HCT116 (cell line): ENCODE measurements around the gene PLCXD3. TPM values are rescaled to one million over a fixed set of nuclear protein-coding genes. Genes with fewer than 3 reads are reported as not detected.

Source experiments
- ATAC-seq: fragments of 200-7000 bp; cut with Tn5 transposase; 2 replicates; pipeline ENCODE4 v1.9.1; 2020; ENCODE audit warnings: mild to moderate bottlenecking, moderate library complexity
- BruUV-seq: library from RNA; stranded (reverse); fragments of 400-500 nt; replicated peaks from 2 replicates; lab custom pipeline; 2021; lab: Mats Ljungman, UMichigan
- CTCF ChIA-PET: fragments of 300-600 bp; sonication (Branson Sonifier 250); formaldehyde crosslinking; loops from one replicate; lab custom pipeline; 2021; ENCODE audit warnings: antibody characterized with exemption; lab: Charles Lee
- POLR2A ChIA-PET: fragments of 300-600, 350-600 bp; sonication (Branson Sonifier 250); formaldehyde crosslinking; loops from one replicate; lab custom pipeline; 2021; ENCODE audit warnings: antibody characterized with exemption; lab: Charles Lee
- RAD21 ChIA-PET, 2 experiments: fragments of 300-600 bp; sonication (Branson Sonifier 250); formaldehyde crosslinking; loops; one replicate each; lab custom pipeline; 2023; ENCODE audit warnings: low total read pairs in 2 of 2; ENCODE audit not compliant: uncharacterized antibody in 2 of 2, unreplicated experiment in 2 of 2, low non-redundant PET in 1 of 2; lab: Charles Lee
- DNase-seq: peaks from one replicate; pipeline ENCODE4 v3.0.0-alpha.2; 2010; ENCODE audit warnings: low read depth, low spot score
- H2AFZ ChIP-seq: fragments of 200-600 bp; shearing (Covaris generic), sonication (generic); 2 replicates; pipeline ENCODE4 v1.6.1; 2017; ENCODE audit warnings: low read depth, mixed run types, mixed read lengths, antibody characterized with exemption, low read length; ENCODE audit not compliant: poor library complexity, severe bottlenecking
- H3K27ac ChIP-seq: 2 replicates; pipeline ENCODE4 v1.5.1; 2012; ENCODE audit warnings: low read depth, low read length
- H3K27me3 ChIP-seq: fragments of 200-600 bp; sonication (generic); 2 replicates; pipeline ENCODE4 v1.6.1; 2016; ENCODE audit warnings: mixed run types, low read length, mixed read lengths; ENCODE audit not compliant: insufficient read depth
- H3K36me3 ChIP-seq, 2 experiments: fragments of 200-500 bp in 1 of 2; fragments of 200-600 bp in 1 of 2; sonication (Bioruptor generic) in 1 of 2; sonication (generic) in 1 of 2; 2 replicates each; pipeline versions ENCODE4 v1.5.1 to v1.6.1; 2014 to 2016; ENCODE audit warnings: low read length in 2 of 2, inconsistent platforms in 1 of 2, mixed read lengths in 1 of 2, mixed run types in 1 of 2; ENCODE audit not compliant: insufficient read depth in 2 of 2, control insufficient read depth in 1 of 2
- H3K4me1 ChIP-seq, 2 experiments: fragments of 200-600 bp in 1 of 2; sonication (generic) in 1 of 2; 2 replicates each; pipeline versions ENCODE4 v1.5.1 to v1.6.1; 2012 to 2017; ENCODE audit warnings: low read length in 2 of 2, inconsistent platforms in 1 of 2, mild to moderate bottlenecking in 1 of 2, mixed read lengths in 1 of 2, mixed run types in 1 of 2, moderate library complexity in 1 of 2; ENCODE audit not compliant: insufficient read depth in 2 of 2, control insufficient read depth in 1 of 2
- H3K4me2 ChIP-seq: fragments of 200-600 bp; sonication (generic); 2 replicates; pipeline ENCODE4 v1.6.1; 2017; ENCODE audit warnings: mixed run types, low read length, mixed read lengths
- H3K4me3 ChIP-seq, 2 experiments: fragments of 200-600 bp in 1 of 2; sonication (generic) in 1 of 2; replicated peaks in 1 of 2; 2 replicates each; pipeline ENCODE4 v1.5.1; 2011 to 2016; ENCODE audit warnings: low read length in 2 of 2, control low read depth in 1 of 2, low read depth in 1 of 2, mild to moderate bottlenecking in 1 of 2, mixed read lengths in 1 of 2, mixed run types in 1 of 2
- H3K79me2 ChIP-seq: fragments of 200-600 bp; sonication (generic); 2 replicates; pipeline ENCODE4 v1.6.1; 2017; ENCODE audit warnings: mild to moderate bottlenecking, mixed run types, low read length, moderate library complexity, mixed read lengths; ENCODE audit not compliant: insufficient read depth
- H3K9ac ChIP-seq: fragments of 200-600 bp; sonication (generic); 2 replicates; pipeline ENCODE4 v1.6.1; 2016; ENCODE audit warnings: low read length, mixed read lengths
- H3K9me2 ChIP-seq: fragments of 200-600 bp; sonication (generic), shearing (Covaris generic); 2 replicates; pipeline ENCODE4 v1.6.1; 2017; ENCODE audit warnings: mixed run types, mild to moderate bottlenecking, moderate library complexity; ENCODE audit not compliant: insufficient read depth
- H3K9me3 ChIP-seq, 2 experiments: fragments of 200-500 bp in 1 of 2; fragments of 200-600 bp in 1 of 2; sonication (Bioruptor generic) in 1 of 2; sonication (generic) in 1 of 2; 2 replicates each; pipeline ENCODE4 v1.6.1; 2014 to 2017; ENCODE audit warnings: low read length in 2 of 2, mixed read lengths in 2 of 2, inconsistent platforms in 1 of 2, low read depth in 1 of 2, mild to moderate bottlenecking in 1 of 2, mixed run types in 1 of 2, moderate library complexity in 1 of 2; ENCODE audit not compliant: control insufficient read depth in 1 of 2, insufficient read depth in 1 of 2
- H4K20me1 ChIP-seq: fragments of 200-600 bp; sonication (generic), shearing (Covaris generic); 2 replicates; pipeline ENCODE4 v1.6.1; 2017; ENCODE audit warnings: mixed run types, mild to moderate bottlenecking, moderate library complexity; ENCODE audit not compliant: insufficient read depth
- CBX3 ChIP-seq: IDR thresholded peaks from 2 replicates; pipeline ENCODE4 v1.6.1; 2012; ENCODE audit warnings: low read depth
- CEBPB ChIP-seq: IDR thresholded peaks from 2 replicates; pipeline ENCODE4 v1.6.1; 2012; ENCODE audit warnings: low read depth
- ELF1 ChIP-seq: IDR thresholded peaks from 2 replicates; pipeline ENCODE4 v1.6.1; 2012; ENCODE audit warnings: low read depth, borderline replicate concordance
- JUND ChIP-seq: IDR thresholded peaks from 2 replicates; pipeline ENCODE4 v1.6.1; 2012
- MAX ChIP-seq: IDR thresholded peaks from 2 replicates; pipeline ENCODE4 v1.6.1; 2012
- POLR2A ChIP-seq: IDR thresholded peaks from 2 replicates; pipeline ENCODE4 v1.7.0; 2011; ENCODE audit warnings: borderline replicate concordance; ENCODE audit not compliant: insufficient read depth, insufficient read length; ENCODE audit errors: extremely low read depth
- RAD21 ChIP-seq: IDR thresholded peaks from 2 replicates; pipeline ENCODE4 v1.6.1; 2012; ENCODE audit warnings: low read depth, mild to moderate bottlenecking
- SIN3A ChIP-seq: IDR thresholded peaks from 2 replicates; pipeline ENCODE4 v1.6.1; 2012; ENCODE audit warnings: low read depth
- SRF ChIP-seq: IDR thresholded peaks from 2 replicates; pipeline ENCODE4 v1.6.1; 2012; ENCODE audit warnings: low read depth
- TCF7L2 ChIP-seq: IDR thresholded peaks from 2 replicates; pipeline ENCODE4 v1.7.0; 2011; ENCODE audit warnings: borderline replicate concordance, inconsistent platforms; ENCODE audit not compliant: insufficient read depth, insufficient read length; ENCODE audit errors: extremely low read depth
- YY1 ChIP-seq: IDR thresholded peaks from 2 replicates; pipeline ENCODE4 v1.6.1; 2011; ENCODE audit warnings: low read length, low read depth, moderate library complexity, mild to moderate bottlenecking; ENCODE audit not compliant: insufficient replicate concordance; ENCODE audit errors: extremely low read depth
- ZNF274 ChIP-seq: fragments of 200-500 bp; sonication (Bioruptor generic); IDR thresholded peaks from 2 replicates; pipeline ENCODE4 v1.6.1; 2014; ENCODE audit warnings: mild to moderate bottlenecking, low read depth, low read length, inconsistent platforms
- intact Hi-C: fragments of 100-400 bp; cut with micrococcal nuclease; formaldehyde crosslinking; loops from 2 replicates; pipeline ENCODE4 v1.10.0; 2022
- total RNA-seq: library from RNA; stranded (reverse); gene quantifications from one replicate; pipeline ENCODE4 v1.2.1, GENCODE V29; 2021; ENCODE audit not compliant: unreplicated experiment
- TF ChIP-seq, protein P1 (sequence below): IDR thresholded peaks from 2 replicates; pipeline ENCODE4 v1.6.1; 2011; ENCODE audit warnings: mild to moderate bottlenecking, low read length, moderate library complexity; ENCODE audit not compliant: insufficient replicate concordance; ENCODE audit errors: extremely low read depth

PLCXD3 gene
- total RNA-seq, 1 experiment from 2014 or later: not detected

GRCh38 chr5:41404757-41405156 lies 105.6 kb downstream of the PLCXD3 start:
- intact Hi-C loops: no loop called here
- Histone ChIP-seq H3K9me3 (no peaks in the 10 kb centered on the region; a peak in 1 of 4 replicates), H3K9ac (no peak overlapping the region), H3K9me2 (no peaks in the 10 kb centered on the region), H3K4me2 (no peak overlapping the region), H3K27ac (no peak overlapping the region), H3K36me3 (no peaks in the 10 kb centered on the region), H2AFZ (no peak overlapping the region), H3K4me1 (no peaks in the 10 kb centered on the region), H3K4me3 (no peak overlapping the region), H3K79me2 (no peaks in the 10 kb centered on the region), H3K27me3 (no peaks in the 10 kb centered on the region), H4K20me1 (no peaks in the 10 kb centered on the region)
- CTCF ChIA-PET: no interaction called here
- DNase-seq (no peak), ATAC-seq (no peak)
- RAD21 ChIA-PET: no interaction called here
- no TSS peak for BruUV-seq
- POLR2A ChIA-PET: no interaction called here
- TF ChIP-seq ELF1 (no peak), CBX3 (no peak), ZNF274 (no peak), RAD21 (no peak), JUND (no peak), CEBPB (no peak), SRF (no peak)
- TF ChIP-seq, all 23 proteins: peak for 0

DNA sequence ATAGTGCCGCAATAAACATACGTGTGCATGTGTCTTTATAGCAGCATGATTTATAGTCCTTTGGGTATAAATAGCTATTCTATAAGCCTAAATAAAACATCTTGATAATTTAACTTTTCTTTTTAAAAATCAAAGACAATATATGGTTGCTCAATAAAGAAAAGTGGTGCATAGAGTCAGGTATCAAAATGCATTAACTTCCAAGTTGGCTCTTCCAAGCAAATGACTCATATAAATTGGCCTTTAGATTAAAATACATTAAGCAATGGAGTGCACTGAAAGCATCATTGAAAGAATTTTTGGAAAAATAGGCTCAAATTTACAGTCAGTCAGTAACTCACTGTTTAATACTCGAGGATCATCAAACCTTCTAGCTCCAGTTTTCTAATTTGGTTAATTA lies 106.6 kb downstream of the PLCXD3 start:
- no peak for TF ChIP-seq YY1
- no peak for TF ChIP-seq MAX
- TF ChIP-seq CEBPB: no peak
- no peak for TF ChIP-seq TCF7L2
- no peak for TF ChIP-seq SIN3A
- TF ChIP-seq POLR2A: no peak
- no peak for TF ChIP-seq CBX3
- TF ChIP-seq, protein P1, sequence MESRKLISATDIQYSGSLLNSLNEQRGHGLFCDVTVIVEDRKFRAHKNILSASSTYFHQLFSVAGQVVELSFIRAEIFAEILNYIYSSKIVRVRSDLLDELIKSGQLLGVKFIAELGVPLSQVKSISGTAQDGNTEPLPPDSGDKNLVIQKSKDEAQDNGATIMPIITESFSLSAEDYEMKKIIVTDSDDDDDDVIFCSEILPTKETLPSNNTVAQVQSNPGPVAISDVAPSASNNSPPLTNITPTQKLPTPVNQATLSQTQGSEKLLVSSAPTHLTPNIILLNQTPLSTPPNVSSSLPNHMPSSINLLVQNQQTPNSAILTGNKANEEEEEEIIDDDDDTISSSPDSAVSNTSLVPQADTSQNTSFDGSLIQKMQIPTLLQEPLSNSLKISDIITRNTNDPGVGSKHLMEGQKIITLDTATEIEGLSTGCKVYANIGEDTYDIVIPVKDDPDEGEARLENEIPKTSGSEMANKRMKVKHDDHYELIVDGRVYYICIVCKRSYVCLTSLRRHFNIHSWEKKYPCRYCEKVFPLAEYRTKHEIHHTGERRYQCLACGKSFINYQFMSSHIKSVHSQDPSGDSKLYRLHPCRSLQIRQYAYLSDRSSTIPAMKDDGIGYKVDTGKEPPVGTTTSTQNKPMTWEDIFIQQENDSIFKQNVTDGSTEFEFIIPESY: no peak
- no peak for TF ChIP-seq ELF1
- intact Hi-C loops: no loop called here
- Histone ChIP-seq H3K79me2 (no peaks in the 10 kb centered on the region), H2AFZ (no peak overlapping the region), H3K9me2 (no peaks in the 10 kb centered on the region), H3K4me1 (no peaks in the 10 kb centered on the region), H3K4me2 (no peak overlapping the region), H4K20me1 (no peaks in the 10 kb centered on the region), H3K4me3 (no peak overlapping the region), H3K36me3 (no peaks in the 10 kb centered on the region), H3K27me3 (no peaks in the 10 kb centered on the region), H3K27ac (no peak overlapping the region), H3K9me3 (peaks cover 0 to 5% of the 10 kb centered on the region in 2 experiments; a peak in 1 of 4 replicates), H3K9ac (no peak overlapping the region)
- RAD21 ChIA-PET: no interaction called here
- CTCF ChIA-PET: no interaction called here
- no peak for DNase-seq
- POLR2A ChIA-PET: no interaction called here
- ATAC-seq: no peak
- no TSS peak for BruUV-seq
